Measurements from ENCODE around the gene ZBED5.

- TF ChIP-seq CTCF (conservative IDR thresholded peaks at IDR 0.05; ENCODE audit: low read depth, low read length) (no peak), EZH2 (IDR thresholded peaks at IDR 0.05; ENCODE audit: low read length, unreplicated experiment) (no peak), EZH2phosphoT487 (IDR thresholded peaks at IDR 0.05; ENCODE audit: borderline replicate concordance, low read length) (no peak)
Observed at GRCh38 chr11:10900681-10901415, 43.0 kb upstream of the ZBED5 start.
